T-cell (primary cell): Measurements from ENCODE around the gene MARCHF6. TPM values are rescaled to one million over a fixed set of nuclear protein-coding genes. Genes with fewer than 3 reads are reported as not detected.
"Not testable (repeated sequence)": the region's sequence is repeated elsewhere in the genome, so short reads cannot be mapped to it uniquely, and the experiment has no call there.

Source experiments
- ATAC-seq, 4 experiments: fragments of 200-7000 bp in 3 of 4; fragments of 150-1000 bp in 1 of 4; cut with Tn5 transposase; replicated peaks in 1 of 4; 1 replicate in 3 of 4; 2 replicates in 1 of 4; pipeline ENCODE4 v1.10.0; 2021; ENCODE audit warnings: moderate library complexity in 3 of 4, mild to moderate bottlenecking in 2 of 4, moderate number of reproducible peaks in 1 of 4
- CTCF ChIA-PET, 2 donors: fragments of 300-600 bp; sonication (Branson Sonifier 250); formaldehyde crosslinking; loops; one replicate each; lab custom pipeline; 2022; ENCODE audit warnings: antibody characterized with exemption in 2 of 2; lab: Charles Lee
- POLR2A ChIA-PET, 2 donors: fragments of 300-600 bp; sonication (Branson Sonifier 250); formaldehyde crosslinking; loops; one replicate each; lab custom pipeline; 2022; ENCODE audit warnings: antibody characterized with exemption in 2 of 2; lab: Charles Lee
- DNase-seq, 35 experiments: peaks; one replicate each; pipeline versions ENCODE4 v3.0.0 to v3.0.0-alpha.2; 2013 to 2023
- H3K27ac ChIP-seq: one replicate; pipeline ENCODE4 v1.5.1; 2013; ENCODE audit warnings: low read length
- H3K27me3 ChIP-seq, 2 experiments: replicated peaks in 1 of 2; 1 replicate in 1 of 2; 2 replicates in 1 of 2; pipeline versions ENCODE4 v1.6.1 to v1.7.0; 2013; ENCODE audit warnings: low read length in 1 of 2, mixed read lengths in 1 of 2; ENCODE audit not compliant: control insufficient read depth in 2 of 2, insufficient read depth in 2 of 2; ENCODE audit errors: extremely low read depth in 1 of 2
- H3K36me3 ChIP-seq, 2 donors: 1 replicate in 1 of 2; 2 replicates in 1 of 2; pipeline versions ENCODE4 v1.6.1 to v1.7.0; 2013; ENCODE audit warnings: low read length in 1 of 2; ENCODE audit not compliant: control insufficient read depth in 2 of 2, insufficient read depth in 1 of 2; ENCODE audit errors: extremely low read depth in 1 of 2
- H3K4me1 ChIP-seq, 2 experiments: 1 replicate in 1 of 2; 2 replicates in 1 of 2; pipeline versions ENCODE4 v1.6.1 to v1.7.0; 2013; ENCODE audit warnings: low read length in 2 of 2, mixed read lengths in 1 of 2; ENCODE audit not compliant: insufficient read depth in 2 of 2, control insufficient read depth in 1 of 2; ENCODE audit errors: extremely low read depth in 1 of 2
- H3K4me3 ChIP-seq, 2 donors: 1 replicate in 1 of 2; 2 replicates in 1 of 2; pipeline versions ENCODE4 v1.5.1 to v1.7.0; 2013; ENCODE audit warnings: mild to moderate bottlenecking in 2 of 2, low read length in 1 of 2, moderate library complexity in 1 of 2; ENCODE audit not compliant: control insufficient read depth in 1 of 2; ENCODE audit errors: extremely low read depth in 1 of 2
- H3K9me3 ChIP-seq: 2 replicates; pipeline ENCODE4 v1.7.0; 2013
- H3K27ac Mint-ChIP-seq, 2 donors: one replicate each; pipeline ENCODE4 v1.8.0; 2020 to 2021; ENCODE audit warnings: mild to moderate bottlenecking in 2 of 2, mixed read lengths in 2 of 2
- H3K27me3 Mint-ChIP-seq, 2 donors: one replicate each; pipeline ENCODE4 v1.8.0; 2021 to 2022; ENCODE audit warnings: mixed read lengths in 2 of 2
- H3K36me3 Mint-ChIP-seq: one replicate; pipeline ENCODE4 v1.8.0; 2021; ENCODE audit warnings: mixed read lengths
- H3K4me1 Mint-ChIP-seq, 3 donors: one replicate each; pipeline ENCODE4 v1.8.0; 2020 to 2022; ENCODE audit warnings: mixed read lengths in 3 of 3, mild to moderate bottlenecking in 1 of 3
- H3K4me3 Mint-ChIP-seq, 3 donors: one replicate each; pipeline ENCODE4 v1.8.0; 2020 to 2022; ENCODE audit warnings: mild to moderate bottlenecking in 3 of 3, mixed read lengths in 3 of 3, moderate library complexity in 3 of 3
- H3K9me3 Mint-ChIP-seq, 3 donors: one replicate each; pipeline ENCODE4 v1.8.0; 2020 to 2022; ENCODE audit warnings: mixed read lengths in 3 of 3
- WGBS: methylation state at CpG from one replicate; pipeline ENCODE4 v1.1.5; 2013; ENCODE audit warnings: missing lambda C conversion rate; ENCODE audit not compliant: insufficient coverage; 5-methylcytosine and 5-hydroxymethylcytosine counted together
- total RNA-seq, 35 experiments: library from RNA in 6 of 35; stranded (reverse) in 6 of 35; fragments of 120-200 nt in 1 of 35; gene quantifications; one replicate each; pipeline versions ENCODE4 v1.2.1 to v1.2.4 and lab custom pipeline; 2013 to 2026

The MARCHF6 gene
- total RNA-seq, 5 donors from 2014 or later (not counting 1 experiment from before 2014, with no cell fraction given), result 146 to 185 (median 167) TPM

DNA sequence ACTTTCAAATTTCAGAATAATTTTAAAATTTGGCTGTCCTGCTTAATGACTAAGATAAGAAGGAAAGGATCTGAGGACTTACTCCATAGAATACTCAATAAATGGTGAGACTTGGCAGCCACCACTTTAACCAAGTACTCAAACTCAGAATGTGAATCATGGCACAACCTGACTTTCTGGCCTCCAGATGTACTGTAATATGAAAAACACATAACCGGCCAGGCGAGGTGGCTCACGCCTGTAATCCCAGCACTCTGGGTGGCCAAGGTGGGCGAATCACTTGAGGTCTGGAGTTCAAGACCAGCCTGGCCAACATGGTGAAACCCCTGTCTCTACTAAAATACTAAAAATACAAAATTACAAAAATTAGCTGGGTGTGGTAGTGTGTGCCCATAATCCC, 10.0 kb upstream of the MARCHF6 start:
- Mint-ChIP-seq H3K36me3 (no peaks in the 10 kb centered on the region), H3K9me3 (no peaks in the 10 kb centered on the region), H3K27ac (no peak overlapping the region), H3K27me3 (no peaks in the 10 kb centered on the region), H3K4me3 (no peak overlapping the region), H3K4me1 (no peaks in the 10 kb centered on the region)
- no peak overlapping the region for H3K27ac ChIP-seq
- ATAC-seq (no peak), DNase-seq (no peak)
- no peak overlapping the region for H3K4me3 ChIP-seq
- no peaks in the 10 kb centered on the region for H3K36me3 ChIP-seq
- ChIA-PET POLR2A (no interaction called here), CTCF (no interaction called here)
- no peaks in the 10 kb centered on the region for H3K27me3 ChIP-seq
- no peaks in the 10 kb centered on the region for H3K9me3 ChIP-seq
- WGBS, result no CpG with 5 or more reads among the region's 4 CpGs
- H3K4me1 ChIP-seq, result no peaks in the 10 kb centered on the region

DNA sequence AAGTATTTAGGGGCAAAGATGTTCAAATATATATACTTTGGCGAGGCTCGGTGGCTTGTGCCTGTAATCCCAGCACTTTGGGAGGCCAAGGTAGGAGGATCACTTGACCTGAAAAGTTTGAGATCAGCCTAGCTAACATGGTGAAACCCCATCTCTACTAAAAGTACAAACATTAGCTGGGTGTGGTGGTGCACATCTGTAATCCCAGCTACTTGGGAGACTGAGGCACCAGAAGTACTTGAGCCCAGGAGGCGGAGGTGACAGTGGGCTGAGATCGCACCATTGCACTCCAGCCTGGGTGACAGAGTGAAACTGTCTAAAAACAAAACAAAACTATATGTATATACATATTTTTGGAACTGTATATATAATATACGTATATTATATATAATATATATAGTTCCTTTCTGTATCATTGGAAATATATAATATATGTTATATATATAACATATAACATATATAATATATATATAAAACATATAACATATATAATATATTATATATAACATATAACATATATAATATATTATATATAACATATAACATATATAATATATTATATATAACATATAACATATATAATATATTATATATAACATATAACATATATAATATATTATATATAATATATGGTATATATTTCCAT, 8.9 kb upstream of the MARCHF6 start:
- not testable (repeated sequence) for H3K27ac ChIP-seq, ATAC-seq

DNA sequence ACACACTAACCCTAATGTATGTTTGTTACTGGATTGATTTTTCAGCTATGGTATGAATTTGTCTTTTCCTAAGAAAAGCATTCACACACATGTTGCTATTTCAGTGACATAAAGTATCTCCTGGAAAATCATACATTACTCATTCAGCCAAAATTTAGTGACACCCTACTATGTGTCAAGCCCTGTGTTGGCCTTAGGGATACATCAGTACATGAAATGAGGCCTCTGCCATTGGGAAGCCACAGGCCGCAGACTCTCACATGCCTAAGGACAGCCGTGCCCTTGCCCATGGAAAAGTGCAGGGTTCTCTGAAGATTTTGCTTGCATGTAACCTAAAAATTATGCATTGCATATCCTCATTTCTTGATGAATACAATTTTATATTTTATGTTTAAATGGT, 5.2 kb upstream of the MARCHF6 start:
- no peak overlapping the region for H3K27ac ChIP-seq
- H3K4me3 ChIP-seq, result no peak overlapping the region
- no peaks in the 10 kb centered on the region for H3K27me3 Mint-ChIP-seq
- H3K27ac Mint-ChIP-seq, result no peak overlapping the region
- CTCF ChIA-PET, result interaction anchor here in 1 of 2 donors (0.6 kb wide), 2 partner anchors 50 to 101 kb away, joined by 3 to 4 read pairs; no protein-coding TSS in a partner anchor
- peaks cover 6 to 15% (median 12%) of the 10 kb centered on the region in 3 donors for H3K4me1 Mint-ChIP-seq
- no peaks in the 10 kb centered on the region for H3K36me3 ChIP-seq
- no peaks in the 10 kb centered on the region for H3K27me3 ChIP-seq
- no peaks in the 10 kb centered on the region for H3K36me3 Mint-ChIP-seq
- peaks cover 8 to 14% of the 10 kb centered on the region in 2 experiments for H3K4me1 ChIP-seq
- H3K9me3 ChIP-seq, result no peaks in the 10 kb centered on the region
- ATAC-seq (no peak), DNase-seq (no peak)
- no peaks in the 10 kb centered on the region for H3K9me3 Mint-ChIP-seq
- no CpG with 5 or more reads among the region's 2 CpGs for WGBS
- POLR2A ChIA-PET, result no interaction called here
- H3K4me3 Mint-ChIP-seq, result no peak overlapping the region

More for the DNA sequence above, 8.9 kb upstream of the MARCHF6 start:
- H3K36me3 Mint-ChIP-seq, H3K9me3 Mint-ChIP-seq, H3K4me3 ChIP-seq, H3K4me1 ChIP-seq, H3K27me3 Mint-ChIP-seq, H3K4me3 Mint-ChIP-seq, H3K36me3 ChIP-seq, POLR2A ChIA-PET, DNase-seq, H3K4me1 Mint-ChIP-seq, H3K9me3 ChIP-seq, H3K27me3 ChIP-seq, H3K27ac Mint-ChIP-seq: not testable (repeated sequence)
- WGBS, result 100% methylated on average over 2 of the region's 5 CpGs
- CTCF ChIA-PET, result interaction anchor here in 1 of 2 donors (0.6 to 0.7 kb wide), 2 partner anchors 19 to 49 kb away, joined by 4 to 6 read pairs; no protein-coding TSS in a partner anchor

DNA sequence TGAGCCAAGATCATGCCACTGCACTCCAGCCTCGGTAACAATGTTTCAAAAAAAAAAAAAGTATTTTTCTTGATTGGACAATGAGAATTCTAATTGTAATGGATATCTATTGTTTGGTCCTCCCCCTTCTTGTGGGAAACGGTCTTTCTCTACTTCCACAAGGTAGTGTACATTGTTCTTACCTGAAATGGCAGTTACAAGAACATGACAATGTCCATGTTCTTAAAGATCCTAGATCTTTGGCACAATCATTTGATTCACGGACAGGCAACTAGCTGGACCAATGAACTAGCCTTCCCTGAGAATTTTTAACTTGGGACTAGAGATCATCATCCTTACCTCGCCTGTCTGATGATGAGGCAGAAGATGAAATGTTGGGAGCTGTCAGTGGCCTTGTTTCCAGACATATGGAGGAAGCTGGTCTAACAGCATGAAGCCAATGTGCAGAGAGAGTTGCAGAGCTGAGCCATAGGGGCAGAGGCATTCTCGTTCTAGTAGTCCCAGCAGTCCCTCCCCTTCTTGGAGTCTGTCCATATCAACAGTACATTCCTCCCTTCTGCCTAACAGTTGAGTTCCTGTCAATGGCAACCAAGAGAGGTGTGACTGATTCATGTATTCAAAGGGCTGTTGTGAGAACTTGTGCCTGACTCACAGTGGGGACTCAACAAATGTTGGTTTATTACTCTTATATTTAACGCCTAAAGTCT, 2.1 kb upstream of the MARCHF6 start:
- H3K4me3 Mint-ChIP-seq, result peak overlapping the region in 2 of 3 donors; percentile 4 to 98

DNA sequence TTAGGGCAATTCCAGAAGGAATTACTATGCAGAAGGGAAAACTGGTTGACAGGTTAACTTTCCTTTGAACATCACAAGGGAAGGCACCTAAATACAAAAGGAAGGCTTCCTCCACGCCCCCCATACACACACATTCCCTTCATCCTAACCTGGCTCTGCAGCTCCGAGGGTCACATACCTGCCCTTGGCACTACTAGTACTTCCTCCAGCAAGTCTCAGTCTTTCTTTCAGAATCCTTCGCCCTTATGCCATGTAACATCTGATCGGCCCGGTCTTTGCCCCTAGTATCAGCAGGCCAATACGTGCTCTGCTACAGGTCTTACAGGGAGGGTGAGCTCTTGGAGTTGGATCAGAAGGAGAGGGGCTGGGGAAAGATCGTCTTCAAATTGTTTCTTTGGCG, 1.6 kb upstream of the MARCHF6 start:
- 92% methylated on average over 4 of the region's 8 CpGs for WGBS
- CTCF ChIA-PET, result interaction anchor here in 1 of 2 donors (0.5 kb wide), 1 partner anchor 275 kb away, joined by 3 read pairs; no protein-coding TSS in a partner anchor

More for the DNA sequence above, 2.1 kb upstream of the MARCHF6 start:
- Mint-ChIP-seq H3K36me3 (no peaks in the 10 kb centered on the region), H3K27ac (no peak overlapping the region), H3K4me1 (peaks cover 24 to 28% (median 26%) of the 10 kb centered on the region in 3 donors), H3K27me3 (no peaks in the 10 kb centered on the region), H3K9me3 (no peaks in the 10 kb centered on the region)
- ATAC-seq, result no peak
- WGBS, result 100% methylated on average over 2 of the region's 6 CpGs
- no peaks in the 10 kb centered on the region for H3K27me3 ChIP-seq
- POLR2A ChIA-PET, result no interaction called here
- H3K4me3 ChIP-seq, result no peak overlapping the region
- H3K9me3 ChIP-seq, result no peaks in the 10 kb centered on the region
- no peak overlapping the region for H3K27ac ChIP-seq
- DNase-seq, result no peak
- CTCF ChIA-PET, result interaction anchor here in 1 of 2 donors (0.5 kb wide), 1 partner anchor 276 kb away, joined by 3 read pairs; no protein-coding TSS in a partner anchor
- no peaks in the 10 kb centered on the region for H3K36me3 ChIP-seq
- peaks cover 13 to 14% of the 10 kb centered on the region in 2 experiments for H3K4me1 ChIP-seq

DNA sequence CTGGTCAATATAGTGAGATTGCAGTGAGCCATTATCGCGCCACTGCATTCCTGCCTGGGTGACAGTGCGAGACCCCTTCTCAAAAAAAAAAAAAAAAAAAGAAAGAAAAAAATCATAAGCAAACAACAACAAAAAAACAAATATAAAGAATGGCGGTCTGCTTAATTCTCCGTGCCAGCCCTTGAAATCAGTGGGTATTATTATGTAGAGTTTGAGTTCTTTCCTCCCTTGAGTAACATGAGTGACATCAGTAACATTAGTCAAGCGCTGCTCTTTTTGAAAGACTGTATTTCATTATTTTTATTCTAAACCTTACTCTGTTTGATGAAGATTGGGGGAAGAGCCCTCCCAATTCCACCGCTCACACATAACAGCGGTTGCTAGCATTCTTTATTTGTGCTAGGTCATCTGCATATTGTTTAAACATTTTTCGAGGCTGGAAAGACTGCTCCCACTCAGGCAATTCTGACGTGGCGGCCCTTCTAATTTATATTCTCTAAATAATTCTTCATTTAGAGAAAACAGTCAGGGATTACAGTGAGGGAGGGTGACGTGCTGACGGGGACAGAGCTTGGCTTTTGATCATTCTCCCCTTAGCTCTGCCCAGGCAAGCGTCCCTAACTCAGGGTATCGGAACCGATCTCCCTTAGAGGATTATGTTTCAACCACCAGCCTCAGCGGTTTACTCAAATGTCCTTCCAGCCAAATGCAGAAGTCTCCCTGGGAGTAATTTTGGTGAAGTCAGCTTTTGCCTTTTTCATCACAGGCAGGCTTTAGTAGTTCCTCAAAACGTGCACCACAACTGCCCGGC, 860 bp upstream of the MARCHF6 start:
- ChIA-PET CTCF (no interaction called here), POLR2A (interaction anchor here in 1 of 2 donors (0.6 to 1.4 kb wide), 9 partner anchors 9 to 408 kb away, joined by 3 to 10 read pairs (median 4); partner anchors contain the start of genes ATPSCKMT, CCT5 and DAP)
- Histone ChIP-seq H3K4me1 (peaks cover 14 to 21% of the 10 kb centered on the region in 2 experiments), H3K36me3 (no peaks in the 10 kb centered on the region), H3K27me3 (no peaks in the 10 kb centered on the region), H3K9me3 (no peaks in the 10 kb centered on the region), H3K4me3 (peak overlapping the region; percentile 71 to 77), H3K27ac (peak overlapping the region; percentile 89)
- Mint-ChIP-seq H3K4me1 (peaks cover 37 to 41% (median 39%) of the 10 kb centered on the region in 3 donors), H3K36me3 (no peaks in the 10 kb centered on the region), H3K27me3 (no peaks in the 10 kb centered on the region), H3K9me3 (no peaks in the 10 kb centered on the region), H3K4me3 (peak overlapping the region; percentile 85 to 98 (median 90)), H3K27ac (peak overlapping the region; percentile 93 to 95)
- ATAC-seq, result peak in 2 of 4 experiments; percentile 1 to 4
- 0% methylated on average over 2 of the region's 19 CpGs for WGBS
- no peak for DNase-seq

More for the DNA sequence above, 1.6 kb upstream of the MARCHF6 start:
- no peak overlapping the region for H3K4me3 ChIP-seq
- Mint-ChIP-seq H3K4me1 (peaks cover 30 to 34% (median 31%) of the 10 kb centered on the region in 3 donors), H3K27me3 (no peaks in the 10 kb centered on the region), H3K4me3 (peak overlapping the region; percentile 56 to 98 (median 85)), H3K36me3 (no peaks in the 10 kb centered on the region), H3K9me3 (no peaks in the 10 kb centered on the region), H3K27ac (peak overlapping the region; percentile 35 to 93)
- H3K9me3 ChIP-seq, result no peaks in the 10 kb centered on the region
- POLR2A ChIA-PET, result no interaction called here
- no peak overlapping the region for H3K27ac ChIP-seq
- ATAC-seq, result no peak
- DNase-seq, result no peak
- no peaks in the 10 kb centered on the region for H3K36me3 ChIP-seq
- H3K4me1 ChIP-seq, result peaks cover 14 to 18% of the 10 kb centered on the region in 2 experiments
- no peaks in the 10 kb centered on the region for H3K27me3 ChIP-seq
